Liver (tissue), 9 donors: ENCODE results near the gene BRAF. TPM values are rescaled to one million over a fixed set of nuclear protein-coding genes. Genes with fewer than 3 reads are reported as not detected.

Experiments used
- DNase-seq: peaks from one replicate; pipeline ENCODE4 v3.0.0-alpha.2; 2017; ENCODE audit warnings: low spot score
- H3K27ac ChIP-seq, 2 donors: one replicate each; pipeline ENCODE4 v1.7.0; 2013; ENCODE audit warnings: inconsistent platforms in 2 of 2, low read length in 2 of 2, control low read depth in 1 of 2, low read depth in 1 of 2, mild to moderate bottlenecking in 1 of 2
- H3K27me3 ChIP-seq, 4 donors: one replicate each; pipeline versions ENCODE4 v1.6.1 to v1.7.0; 2013; ENCODE audit warnings: low read length in 3 of 4, inconsistent platforms in 1 of 4, mild to moderate bottlenecking in 1 of 4, moderate library complexity in 1 of 4; ENCODE audit not compliant: control insufficient read depth in 4 of 4, insufficient read depth in 4 of 4
- H3K36me3 ChIP-seq, 4 donors: one replicate each; pipeline versions ENCODE4 v1.6.1 to v1.7.0; 2013; ENCODE audit warnings: low read length in 3 of 4, mild to moderate bottlenecking in 3 of 4, low read depth in 1 of 4, moderate library complexity in 1 of 4; ENCODE audit not compliant: control insufficient read depth in 4 of 4, insufficient read depth in 3 of 4
- H3K4me1 ChIP-seq, 4 donors: one replicate each; pipeline versions ENCODE4 v1.6.1 to v1.7.0; 2013; ENCODE audit warnings: low read length in 3 of 4, mild to moderate bottlenecking in 3 of 4, moderate library complexity in 1 of 4; ENCODE audit not compliant: control insufficient read depth in 4 of 4, insufficient read depth in 4 of 4
- H3K4me3 ChIP-seq, 3 donors: one replicate each; pipeline versions ENCODE4 v1.6.1 to v1.7.0; 2013; ENCODE audit warnings: low read length in 3 of 3, control low read depth in 1 of 3, low read depth in 1 of 3, mild to moderate bottlenecking in 1 of 3
- H3K9ac ChIP-seq, 2 donors: one replicate each; pipeline ENCODE4 v1.7.0; 2013; ENCODE audit warnings: low read length in 2 of 2, mild to moderate bottlenecking in 2 of 2, moderate library complexity in 2 of 2, control low read depth in 1 of 2, low read depth in 1 of 2
- H3K9me3 ChIP-seq, 4 donors: one replicate each; pipeline versions ENCODE4 v1.6.1 to v1.7.0; 2013; ENCODE audit warnings: low read length in 3 of 4; ENCODE audit not compliant: control insufficient read depth in 4 of 4
- EGR1 ChIP-seq, 2 donors: IDR thresholded peaks; 2 replicates each; pipeline ENCODE4 v1.6.1; 2016 to 2018; ENCODE audit warnings: antibody characterized with exemption in 2 of 2, low read depth in 2 of 2
- FOXA1 ChIP-seq: IDR thresholded peaks from 2 replicates; pipeline ENCODE4 v1.6.1; 2016; ENCODE audit warnings: antibody characterized with exemption
- FOXA2 ChIP-seq: IDR thresholded peaks from 2 replicates; pipeline ENCODE4 v1.6.1; 2016; ENCODE audit warnings: antibody characterized with exemption
- GABPA ChIP-seq, 2 donors: IDR thresholded peaks in 1 of 2; conservative IDR thresholded peaks in 1 of 2; 2 replicates each; pipeline ENCODE4 v1.6.1; 2016; ENCODE audit warnings: antibody characterized with exemption in 2 of 2, mild to moderate bottlenecking in 1 of 2, moderate library complexity in 1 of 2
- HNF4A ChIP-seq, 2 donors: conservative IDR thresholded peaks; 2 replicates each; pipeline ENCODE4 v1.6.1; 2016; ENCODE audit warnings: antibody characterized with exemption in 2 of 2, mild to moderate bottlenecking in 2 of 2
- HNF4G ChIP-seq: IDR thresholded peaks from 2 replicates; pipeline ENCODE4 v1.6.1; 2016; ENCODE audit warnings: antibody characterized with exemption
- JUND ChIP-seq, 2 donors: IDR thresholded peaks; 2 replicates each; pipeline ENCODE4 v1.6.1; 2016; ENCODE audit warnings: antibody characterized with exemption in 2 of 2
- RAD21 ChIP-seq, 2 donors: IDR thresholded peaks; 2 replicates each; pipeline ENCODE4 v1.6.1; 2016; ENCODE audit warnings: antibody characterized with exemption in 2 of 2, mild to moderate bottlenecking in 2 of 2
- RXRA ChIP-seq, 2 donors: IDR thresholded peaks; 2 replicates each; pipeline ENCODE4 v1.6.1; 2017 to 2018; ENCODE audit warnings: antibody characterized with exemption in 2 of 2, mild to moderate bottlenecking in 1 of 2
- SP1 ChIP-seq: IDR thresholded peaks from 2 replicates; pipeline ENCODE4 v1.6.1; 2018; ENCODE audit warnings: antibody characterized with exemption, mild to moderate bottlenecking
- YY1 ChIP-seq: IDR thresholded peaks from 2 replicates; pipeline ENCODE4 v1.6.1; 2016; ENCODE audit warnings: antibody characterized with exemption, mild to moderate bottlenecking
- WGBS: extraction: QIAGEN DNeasy Blood & Tissue Kit; methylation state at CpG from one replicate; pipeline ENCODE4 v1.1.7; 2013; 5-methylcytosine and 5-hydroxymethylcytosine counted together
- polyA plus RNA-seq, 2 donors: library from polyadenylated mRNA; stranded (reverse) in 1 of 2; unstranded in 1 of 2; fragments of 200-250 nt in 1 of 2; fragments of >200 nt in 1 of 2; fragmentation: Nextera tagmentation in 1 of 2; extraction: Ambion mirVana in 1 of 2; gene quantifications; one replicate each; pipeline versions ENCODE4 v1.2.1 to v1.2.3, GENCODE V29; 2013 to 2015
- total RNA-seq, 2 donors: library from RNA; depleted of rRNA; stranded (reverse); fragments of >200 nt; gene quantifications; one replicate each; pipeline ENCODE4 v1.2.3, GENCODE V29; 2014
- TF ChIP-seq, protein P1 (sequence below): IDR thresholded peaks from 2 replicates; pipeline ENCODE4 v1.6.1; 2016; ENCODE audit warnings: antibody characterized with exemption
- TF ChIP-seq, protein P2 (sequence below): IDR thresholded peaks from 2 replicates; pipeline ENCODE4 v1.6.1; 2016; ENCODE audit warnings: antibody characterized with exemption
- TF ChIP-seq, protein P3 (sequence below): IDR thresholded peaks from 2 replicates; pipeline ENCODE4 v1.6.1; 2016; ENCODE audit warnings: antibody characterized with exemption, mild to moderate bottlenecking
- TF ChIP-seq, protein P4 (sequence below): IDR thresholded peaks from 2 replicates; pipeline ENCODE4 v1.6.1; 2016; ENCODE audit warnings: antibody characterized with exemption
- donor health status: healthy.
- donor health status: healthy.
- donor health status: healthy.
- donor health status: healthy.
- donor health status: healthy.

Gene BRAF
- total and polyA plus RNA-seq, 4 donors = 2.6 to 21.9 (median 14.0) TPM

DNA sequence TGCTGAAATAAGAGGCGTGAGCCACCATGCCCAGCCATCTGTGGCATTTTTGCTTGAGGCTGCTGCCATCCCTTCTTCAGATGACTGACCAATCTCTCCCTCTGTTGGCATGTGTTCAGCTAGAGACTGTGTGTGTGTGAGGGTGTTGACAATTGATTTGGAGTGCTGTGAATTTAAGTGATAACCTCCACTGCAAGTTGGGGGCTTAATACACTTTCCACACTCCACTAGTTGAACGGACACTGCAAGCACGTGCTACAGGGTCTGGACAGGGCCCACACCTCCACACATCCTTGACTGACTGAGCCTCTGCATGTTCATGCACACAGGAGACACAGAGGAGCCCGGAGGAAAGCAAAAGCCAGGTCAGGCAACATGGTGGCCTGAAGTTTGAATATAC is 51.3 kb downstream of the BRAF start:
- DNase-seq = no peak
- H3K9ac ChIP-seq = no peak overlapping the region
- no peaks in the 10 kb centered on the region for H3K36me3 ChIP-seq
- H3K4me3 ChIP-seq = no peak overlapping the region
- WGBS = 96% methylated on average over 4 of the region's 4 CpGs
- H3K27ac ChIP-seq = no peak overlapping the region
- no peaks in the 10 kb centered on the region for H3K27me3 ChIP-seq
- H3K9me3 ChIP-seq = no peaks in the 10 kb centered on the region
- peaks cover 0 to 3% (median 0%) of the 10 kb centered on the region in 4 donors for H3K4me1 ChIP-seq
- TF ChIP-seq, protein P1, sequence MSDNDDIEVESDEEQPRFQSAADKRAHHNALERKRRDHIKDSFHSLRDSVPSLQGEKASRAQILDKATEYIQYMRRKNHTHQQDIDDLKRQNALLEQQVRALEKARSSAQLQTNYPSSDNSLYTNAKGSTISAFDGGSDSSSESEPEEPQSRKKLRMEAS = no peak
- TF ChIP-seq RXRA (IDR thresholded peaks at IDR 0.05) = no peak
- TF ChIP-seq, protein P2, sequence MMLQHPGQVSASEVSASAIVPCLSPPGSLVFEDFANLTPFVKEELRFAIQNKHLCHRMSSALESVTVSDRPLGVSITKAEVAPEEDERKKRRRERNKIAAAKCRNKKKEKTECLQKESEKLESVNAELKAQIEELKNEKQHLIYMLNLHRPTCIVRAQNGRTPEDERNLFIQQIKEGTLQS = no peak
- no peak for TF ChIP-seq RAD21 (IDR thresholded peaks at IDR 0.05)
- TF ChIP-seq GABPA (IDR thresholded peaks at IDR 0.05 in 1 of 2, conservative IDR thresholded peaks at IDR 0.05 in 1 of 2) = no peak
- TF ChIP-seq SP1 = no peak
- no peak for TF ChIP-seq HNF4G
- TF ChIP-seq, protein P3, sequence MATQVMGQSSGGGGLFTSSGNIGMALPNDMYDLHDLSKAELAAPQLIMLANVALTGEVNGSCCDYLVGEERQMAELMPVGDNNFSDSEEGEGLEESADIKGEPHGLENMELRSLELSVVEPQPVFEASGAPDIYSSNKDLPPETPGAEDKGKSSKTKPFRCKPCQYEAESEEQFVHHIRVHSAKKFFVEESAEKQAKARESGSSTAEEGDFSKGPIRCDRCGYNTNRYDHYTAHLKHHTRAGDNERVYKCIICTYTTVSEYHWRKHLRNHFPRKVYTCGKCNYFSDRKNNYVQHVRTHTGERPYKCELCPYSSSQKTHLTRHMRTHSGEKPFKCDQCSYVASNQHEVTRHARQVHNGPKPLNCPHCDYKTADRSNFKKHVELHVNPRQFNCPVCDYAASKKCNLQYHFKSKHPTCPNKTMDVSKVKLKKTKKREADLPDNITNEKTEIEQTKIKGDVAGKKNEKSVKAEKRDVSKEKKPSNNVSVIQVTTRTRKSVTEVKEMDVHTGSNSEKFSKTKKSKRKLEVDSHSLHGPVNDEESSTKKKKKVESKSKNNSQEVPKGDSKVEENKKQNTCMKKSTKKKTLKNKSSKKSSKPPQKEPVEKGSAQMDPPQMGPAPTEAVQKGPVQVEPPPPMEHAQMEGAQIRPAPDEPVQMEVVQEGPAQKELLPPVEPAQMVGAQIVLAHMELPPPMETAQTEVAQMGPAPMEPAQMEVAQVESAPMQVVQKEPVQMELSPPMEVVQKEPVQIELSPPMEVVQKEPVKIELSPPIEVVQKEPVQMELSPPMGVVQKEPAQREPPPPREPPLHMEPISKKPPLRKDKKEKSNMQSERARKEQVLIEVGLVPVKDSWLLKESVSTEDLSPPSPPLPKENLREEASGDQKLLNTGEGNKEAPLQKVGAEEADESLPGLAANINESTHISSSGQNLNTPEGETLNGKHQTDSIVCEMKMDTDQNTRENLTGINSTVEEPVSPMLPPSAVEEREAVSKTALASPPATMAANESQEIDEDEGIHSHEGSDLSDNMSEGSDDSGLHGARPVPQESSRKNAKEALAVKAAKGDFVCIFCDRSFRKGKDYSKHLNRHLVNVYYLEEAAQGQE = no peak

DNA sequence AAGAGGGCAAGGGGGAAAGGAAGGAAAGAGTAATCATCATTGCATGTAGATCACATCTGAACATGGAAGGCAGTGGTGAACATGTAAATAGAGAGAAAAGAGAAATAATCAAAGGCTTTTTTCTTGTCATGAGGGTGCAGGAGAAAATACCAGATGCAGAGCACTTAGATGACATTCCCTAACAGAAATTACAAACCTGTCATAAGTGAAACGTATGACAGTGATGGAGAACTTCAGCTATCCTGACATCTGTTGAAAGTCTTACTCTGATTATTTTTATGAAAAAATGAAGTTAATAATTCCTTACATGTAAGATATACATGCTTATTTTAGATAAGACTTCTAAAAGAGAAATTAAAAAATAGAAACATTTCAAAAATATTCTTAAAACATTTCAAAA is 54.7 kb downstream of the BRAF start:
- TF ChIP-seq FOXA1 (no peak), FOXA2 (no peak), SP1 (no peak), JUND (IDR thresholded peaks at IDR 0.05) (no peak), GABPA (IDR thresholded peaks at IDR 0.05 in 1 of 2, conservative IDR thresholded peaks at IDR 0.05 in 1 of 2) (no peak), HNF4G (no peak), RAD21 (IDR thresholded peaks at IDR 0.05) (no peak), HNF4A (conservative IDR thresholded peaks at IDR 0.05) (no peak), EGR1 (IDR thresholded peaks at IDR 0.05; ENCODE audit: low read depth in 2 of 2) (no peak), YY1 (no peak)
- TF ChIP-seq, protein P4, sequence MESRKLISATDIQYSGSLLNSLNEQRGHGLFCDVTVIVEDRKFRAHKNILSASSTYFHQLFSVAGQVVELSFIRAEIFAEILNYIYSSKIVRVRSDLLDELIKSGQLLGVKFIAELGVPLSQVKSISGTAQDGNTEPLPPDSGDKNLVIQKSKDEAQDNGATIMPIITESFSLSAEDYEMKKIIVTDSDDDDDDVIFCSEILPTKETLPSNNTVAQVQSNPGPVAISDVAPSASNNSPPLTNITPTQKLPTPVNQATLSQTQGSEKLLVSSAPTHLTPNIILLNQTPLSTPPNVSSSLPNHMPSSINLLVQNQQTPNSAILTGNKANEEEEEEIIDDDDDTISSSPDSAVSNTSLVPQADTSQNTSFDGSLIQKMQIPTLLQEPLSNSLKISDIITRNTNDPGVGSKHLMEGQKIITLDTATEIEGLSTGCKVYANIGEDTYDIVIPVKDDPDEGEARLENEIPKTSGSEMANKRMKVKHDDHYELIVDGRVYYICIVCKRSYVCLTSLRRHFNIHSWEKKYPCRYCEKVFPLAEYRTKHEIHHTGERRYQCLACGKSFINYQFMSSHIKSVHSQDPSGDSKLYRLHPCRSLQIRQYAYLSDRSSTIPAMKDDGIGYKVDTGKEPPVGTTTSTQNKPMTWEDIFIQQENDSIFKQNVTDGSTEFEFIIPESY = no peak
- Histone ChIP-seq H3K36me3 (no peaks in the 10 kb centered on the region), H3K9ac (no peak overlapping the region), H3K27me3 (no peaks in the 10 kb centered on the region), H3K27ac (no peak overlapping the region), H3K9me3 (no peaks in the 10 kb centered on the region), H3K4me1 (peaks cover 0 to 1% (median 0%) of the 10 kb centered on the region in 4 donors), H3K4me3 (no peak overlapping the region)
- no peak for DNase-seq
- 78% methylated on average over 1 of the region's 1 CpG for WGBS
